HG03432 (cell line): Measurements from ENCODE around the gene ZNF580.
A peak's percentile ranks its signal among the peaks of the same experiment; 100 is the strongest.

Experiments
- ATAC-seq: cut with Tn5 transposase; IDR thresholded peaks from one replicate; pipeline ENCODE4 v1.9.1; 2021; ENCODE audit warnings: mild to moderate bottlenecking, moderate library complexity; ENCODE audit not compliant: unreplicated experiment

ZNF580 gene

DNA sequence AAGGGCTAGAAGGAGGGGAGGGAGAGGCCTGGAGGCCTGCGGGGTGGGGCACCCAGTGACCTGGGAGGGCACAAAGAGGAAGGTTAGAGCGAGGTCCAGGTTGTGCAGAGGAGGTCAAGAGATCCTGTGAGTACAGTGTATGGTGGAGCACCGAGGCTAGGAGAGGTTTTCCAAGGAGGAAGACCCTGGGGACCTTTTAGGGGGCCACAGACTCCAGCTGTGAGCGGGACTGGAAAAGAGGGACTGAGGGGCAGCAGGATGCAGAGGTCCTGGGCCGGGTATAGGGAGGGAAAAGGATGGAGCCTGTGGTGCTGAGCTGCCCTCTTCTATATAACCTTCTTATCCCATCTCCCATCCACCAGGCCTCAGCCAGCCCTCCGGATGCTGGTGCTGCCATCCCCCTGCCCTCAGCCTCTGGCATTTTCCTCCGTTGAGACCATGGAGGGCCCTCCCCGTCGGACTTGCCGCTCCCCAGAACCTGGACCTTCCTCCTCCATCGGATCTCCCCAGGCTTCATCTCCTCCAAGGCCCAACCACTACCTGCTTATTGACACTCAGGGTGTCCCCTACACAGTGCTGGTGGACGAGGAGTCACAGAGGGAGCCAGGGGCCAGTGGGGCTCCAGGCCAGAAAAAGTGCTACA, 3.5 kb downstream of the ZNF580 start:
- no peak for ATAC-seq

DNA sequence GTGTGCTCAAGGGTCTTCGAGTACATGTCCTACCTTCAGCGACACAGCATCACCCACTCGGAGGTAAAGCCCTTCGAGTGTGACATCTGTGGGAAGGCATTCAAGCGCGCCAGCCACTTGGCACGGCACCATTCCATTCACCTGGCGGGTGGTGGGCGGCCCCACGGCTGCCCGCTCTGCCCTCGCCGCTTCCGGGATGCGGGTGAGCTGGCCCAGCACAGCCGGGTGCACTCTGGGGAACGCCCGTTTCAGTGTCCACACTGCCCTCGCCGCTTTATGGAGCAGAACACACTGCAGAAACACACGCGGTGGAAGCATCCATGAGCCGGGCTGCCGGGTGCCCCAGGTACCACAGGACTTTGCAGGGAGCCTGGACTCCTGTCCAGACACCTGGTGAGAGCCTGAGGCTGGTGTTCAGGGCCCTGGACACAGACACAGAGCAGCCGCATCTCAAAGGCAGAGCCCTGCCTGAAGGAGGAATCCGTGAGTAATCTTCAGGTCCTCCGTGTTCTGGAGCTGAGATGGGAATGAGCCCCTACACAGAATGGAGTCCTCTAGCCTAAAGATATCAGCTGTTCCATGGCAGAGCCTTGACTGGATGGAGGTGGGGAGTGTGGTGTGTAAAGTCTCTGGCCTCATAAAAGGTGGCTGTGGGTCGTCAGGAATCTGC, 4.2 kb downstream of the ZNF580 start:
- no peak for ATAC-seq

DNA sequence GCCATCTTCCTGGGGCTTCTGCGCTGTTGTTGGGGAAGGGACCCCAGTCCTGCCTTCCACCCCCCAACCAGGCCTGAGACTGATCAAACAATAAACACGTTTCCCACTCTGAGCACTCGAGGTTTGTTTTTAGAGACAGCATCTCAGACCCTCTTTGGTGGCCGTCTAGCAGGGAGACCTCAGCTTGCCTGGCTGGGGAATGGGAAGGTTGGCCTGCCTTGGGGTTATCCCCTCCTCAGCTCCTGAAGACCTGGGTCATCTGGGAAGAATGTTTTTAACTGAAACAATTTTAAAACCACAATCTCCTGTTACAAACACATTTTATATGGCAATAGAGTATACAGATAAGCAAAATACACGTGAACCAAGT, 4.7 kb downstream of the ZNF580 start:
- ATAC-seq, result no peak

DNA sequence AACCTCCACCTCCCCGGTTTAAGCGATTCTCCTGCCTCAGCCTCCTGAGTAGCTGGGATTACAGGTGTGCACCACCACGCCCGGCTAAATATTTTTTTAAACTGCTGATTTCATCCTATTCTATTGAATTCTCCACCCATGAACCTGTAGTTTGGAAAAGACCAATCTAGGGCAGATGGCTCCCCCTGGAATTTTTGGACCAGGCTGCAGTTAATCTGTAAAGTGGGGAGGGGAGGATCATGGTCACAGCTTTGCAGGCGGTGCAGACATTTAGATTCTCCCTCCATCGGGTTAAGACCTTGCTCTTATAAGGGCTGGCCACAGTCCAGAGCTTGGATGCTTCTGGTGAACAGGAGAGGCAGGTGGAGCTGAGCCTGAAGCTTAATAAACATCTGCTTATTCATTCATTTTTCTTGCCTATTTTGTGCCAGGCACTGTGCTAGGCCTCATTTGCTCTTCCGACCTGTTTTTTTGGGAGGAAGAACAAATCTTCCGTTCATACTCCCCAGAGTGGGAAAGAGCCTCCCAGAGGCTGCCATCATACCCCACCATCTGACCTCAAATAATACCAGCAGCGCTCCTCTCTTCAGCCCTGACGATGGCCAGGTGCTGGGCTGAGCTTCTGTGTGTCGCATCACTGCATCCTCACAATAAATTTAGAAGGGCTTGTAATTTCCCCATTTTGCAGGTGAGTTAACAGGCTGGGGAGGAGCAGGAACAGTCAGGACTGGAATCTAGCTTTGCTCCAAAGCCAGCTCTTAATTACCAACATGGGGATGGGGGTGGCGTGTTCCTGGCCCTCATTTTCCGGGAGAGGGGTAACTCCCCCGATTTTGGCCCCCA, 6.3 kb downstream of the ZNF580 start:
- no peak for ATAC-seq

- ATAC-seq, result peak; percentile 26
Measured at GRCh38 chr19:55647732-55648584, 7.2 kb downstream of the ZNF580 start, which contains the start of gene CCDC106. Gene CCDC106, plus strand, starts transcription at chr19:55648212. Its CDS starts 835 bp downstream, at chr19:55649047.

DNA sequence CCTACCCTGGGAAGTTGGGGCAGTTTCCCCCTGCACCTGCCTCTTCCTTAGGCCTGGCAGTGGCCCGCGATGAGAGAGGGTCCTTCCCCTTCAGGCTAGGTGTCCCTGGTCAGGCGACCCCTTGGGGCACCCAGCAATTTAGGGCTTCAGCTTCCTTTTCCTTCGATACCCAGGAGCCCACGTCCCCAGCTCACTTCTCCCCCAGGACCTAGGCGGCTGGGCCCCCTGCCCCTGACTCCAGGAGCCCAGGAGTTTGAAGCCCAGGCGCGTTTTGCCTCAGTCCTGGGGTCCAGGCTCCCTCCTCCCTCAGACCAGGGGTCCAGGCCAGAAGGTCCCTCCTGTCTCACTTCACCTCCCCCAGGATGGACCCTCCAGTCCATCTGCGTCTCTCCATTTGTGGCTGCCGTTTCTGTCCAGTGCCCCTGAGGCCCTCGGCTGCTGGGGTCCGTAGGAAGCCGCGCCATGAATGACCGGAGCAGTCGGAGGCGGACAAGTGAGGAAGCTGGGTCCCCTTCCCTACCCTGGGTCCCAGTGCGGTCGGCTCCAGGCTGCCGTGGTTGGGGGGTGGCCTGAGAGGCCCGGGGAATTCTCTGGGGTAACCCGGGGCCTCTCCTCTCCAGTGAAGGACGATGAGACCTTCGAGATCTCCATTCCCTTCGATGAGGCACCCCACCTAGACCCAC, 7.9 kb downstream of the ZNF580 start:
- ATAC-seq, result no peak

DNA sequence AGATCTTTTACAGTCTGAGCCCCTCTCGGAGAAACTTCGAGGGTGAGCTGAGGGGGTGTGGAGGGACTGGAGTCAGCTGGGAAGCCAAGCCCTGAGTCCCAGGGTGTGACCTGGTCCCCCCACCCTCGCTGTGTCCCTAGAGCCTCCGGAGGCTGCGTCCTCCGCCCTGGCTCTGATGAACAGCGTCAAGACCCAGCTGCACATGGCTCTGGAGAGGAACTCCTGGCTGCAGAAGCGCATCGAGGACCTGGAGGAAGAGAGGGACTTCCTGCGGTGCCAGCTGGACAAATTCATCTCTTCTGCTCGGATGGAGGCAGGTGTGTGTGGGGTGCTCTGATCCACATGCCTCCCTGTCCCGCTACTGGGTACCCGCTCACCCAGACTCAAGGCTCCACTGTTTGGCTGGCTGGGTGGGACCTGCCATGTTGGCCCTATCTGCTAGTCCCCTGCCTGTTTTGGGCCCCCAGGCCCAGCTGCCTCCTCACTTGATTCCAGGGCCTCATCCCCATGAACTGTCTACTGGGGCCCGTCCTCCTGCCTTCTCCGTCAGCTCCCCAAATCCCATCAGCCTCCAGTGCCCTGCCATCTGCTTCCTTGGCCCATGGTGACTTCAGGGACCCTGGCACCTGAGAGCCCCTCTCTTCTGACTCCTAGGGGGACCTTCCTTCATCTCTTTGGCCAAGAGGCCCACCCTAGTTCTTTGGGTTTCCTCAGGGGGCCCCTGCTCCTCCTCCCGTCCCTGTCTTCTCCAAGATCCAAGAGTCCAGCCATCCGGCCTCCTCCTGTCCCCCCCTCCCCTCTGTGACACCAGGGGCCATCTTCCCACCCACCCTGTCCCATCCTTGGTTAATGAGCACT, 8.7 kb downstream of the ZNF580 start:
- ATAC-seq, result no peak

DNA sequence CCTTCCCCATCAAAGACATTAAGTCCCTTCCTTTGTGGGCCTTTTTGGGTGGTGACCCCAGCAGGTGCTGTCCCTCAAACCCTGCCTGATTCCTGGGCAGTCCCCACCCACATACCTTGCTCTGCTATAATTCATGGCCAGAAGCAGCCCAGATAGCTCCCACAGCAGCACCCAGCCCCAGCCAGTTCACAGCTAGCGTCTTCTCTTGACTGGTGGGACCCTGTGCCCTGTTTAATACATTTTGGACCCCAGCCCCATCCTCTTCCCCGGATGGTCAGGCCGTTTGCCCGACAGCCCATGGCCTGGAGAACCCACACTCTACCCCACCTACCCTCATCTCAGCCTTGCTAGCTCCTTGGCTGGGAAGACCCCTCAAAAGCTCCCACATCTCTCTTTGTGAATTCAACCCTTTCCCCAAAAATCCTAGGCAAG, 9.3 kb downstream of the ZNF580 start:
- no peak for ATAC-seq

DNA sequence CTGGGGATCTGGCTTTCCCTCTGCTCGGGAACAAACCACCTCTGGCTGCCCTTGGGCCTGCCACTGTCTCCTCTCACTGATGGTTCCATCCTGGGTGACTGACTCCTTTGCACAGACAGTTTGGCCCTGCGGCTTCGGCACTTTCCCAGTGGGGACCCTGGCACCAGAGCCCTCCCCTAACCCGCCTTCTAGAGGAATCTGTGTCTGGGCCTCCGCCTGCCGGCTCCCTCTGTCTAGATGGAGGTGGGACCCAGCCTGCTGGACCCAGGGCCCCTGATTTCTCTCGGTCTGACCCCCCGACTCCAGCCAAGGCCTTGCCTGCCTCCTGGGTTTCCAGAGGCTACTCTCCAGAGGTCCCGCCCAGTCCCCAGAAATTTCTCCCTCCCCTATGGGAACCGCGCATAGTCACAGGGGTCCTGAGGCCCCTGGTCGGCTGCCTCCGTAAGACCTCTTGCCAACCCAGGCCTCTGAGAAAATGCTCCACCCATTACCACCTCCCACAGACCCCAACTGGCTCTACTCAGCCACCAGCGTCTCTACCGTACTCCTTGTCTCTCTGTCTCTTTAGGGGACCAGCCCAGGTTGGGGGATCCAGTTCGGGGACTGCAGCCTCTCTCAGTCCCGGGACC, 9.9 kb downstream of the ZNF580 start:
- ATAC-seq, result no peak

DNA sequence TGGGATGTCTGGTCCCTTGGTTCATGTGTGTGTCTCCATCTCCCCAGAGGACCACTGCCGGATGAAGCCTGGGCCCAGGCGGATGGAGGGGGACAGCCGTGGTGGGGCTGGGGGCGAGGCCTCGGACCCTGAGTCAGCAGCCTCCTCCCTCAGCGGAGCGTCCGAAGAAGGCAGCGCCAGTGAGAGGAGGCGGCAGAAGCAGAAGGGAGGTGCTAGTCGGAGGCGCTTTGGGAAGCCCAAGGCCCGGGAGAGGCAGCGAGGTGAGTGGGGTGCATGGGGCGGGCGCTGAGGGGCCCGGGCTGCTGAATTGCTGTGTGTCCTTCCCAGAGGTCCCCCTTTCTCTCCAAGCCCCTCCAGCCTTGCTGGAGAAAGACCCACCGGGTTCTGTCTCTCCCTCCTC, 10.4 kb downstream of the ZNF580 start:
- no peak for ATAC-seq

DNA sequence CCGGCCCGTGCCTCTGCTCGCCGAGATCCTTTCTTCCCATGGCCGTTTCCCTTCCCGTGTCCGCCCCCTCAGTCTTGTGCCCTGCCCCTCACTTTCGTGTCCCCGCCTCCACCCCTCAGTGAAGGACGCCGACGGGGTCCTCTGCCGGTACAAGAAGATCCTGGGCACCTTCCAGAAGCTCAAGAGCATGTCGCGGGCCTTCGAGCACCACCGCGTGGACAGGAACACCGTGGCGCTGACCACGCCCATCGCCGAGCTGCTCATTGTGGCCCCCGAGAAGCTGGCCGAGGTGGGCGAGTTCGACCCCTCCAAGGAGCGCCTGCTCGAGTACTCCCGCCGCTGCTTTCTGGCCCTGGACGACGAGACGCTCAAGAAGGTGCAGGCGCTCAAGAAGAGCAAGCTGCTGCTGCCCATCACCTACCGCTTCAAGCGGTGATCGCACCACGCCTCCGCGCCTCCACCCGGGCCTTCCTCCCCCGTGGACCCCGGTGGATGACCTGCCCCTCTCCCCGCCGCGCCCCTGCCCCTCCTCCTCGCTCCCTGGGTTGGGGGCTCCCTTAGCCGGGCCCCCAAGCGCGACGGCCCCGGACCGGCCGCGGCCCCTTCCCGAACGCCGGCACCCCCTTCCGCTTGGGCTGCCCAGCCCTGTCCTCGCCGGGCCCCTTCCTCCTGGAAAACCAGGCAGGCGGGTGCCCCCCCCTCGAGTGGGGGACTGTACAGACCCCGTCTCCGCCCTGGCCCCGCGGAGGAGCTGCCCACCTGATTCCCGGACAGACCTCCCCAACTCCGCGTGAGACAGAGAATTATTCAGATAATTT, 11.7 kb downstream of the ZNF580 start:
- no peak for ATAC-seq

DNA sequence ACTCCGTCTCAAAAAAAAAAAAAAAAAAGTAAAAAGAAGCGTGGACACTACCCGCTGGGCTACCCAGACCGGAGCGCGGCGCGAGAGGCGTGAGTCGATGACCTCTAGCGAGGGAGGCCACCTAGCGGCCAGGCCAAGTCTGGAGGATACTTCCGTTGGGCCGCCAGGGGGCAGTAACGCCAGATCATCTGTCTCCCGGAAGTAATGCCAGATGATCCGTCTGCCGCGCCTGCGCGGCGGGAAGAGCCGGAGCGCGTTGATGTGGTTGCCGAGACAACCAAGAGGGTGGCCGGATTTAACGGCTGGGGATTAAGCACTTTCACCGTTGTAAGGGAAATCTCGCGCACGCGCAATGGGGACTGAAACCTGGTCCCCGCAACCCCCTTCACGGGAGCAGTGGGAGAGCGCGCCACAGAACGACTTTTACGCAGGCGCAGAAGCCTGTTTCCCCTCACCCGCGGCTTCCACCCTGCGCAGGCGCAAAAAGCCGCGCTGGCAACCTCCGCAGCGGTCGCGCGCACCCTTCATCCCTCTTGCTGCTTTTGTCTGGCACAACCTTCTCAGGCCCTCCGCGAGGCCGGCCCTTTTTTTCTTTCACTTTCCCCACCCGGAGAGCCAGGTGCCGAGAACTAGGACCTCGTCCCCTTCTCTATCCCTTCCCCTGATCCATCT, 13.0 kb downstream of the ZNF580 start:
- ATAC-seq, result peak; percentile 48

DNA sequence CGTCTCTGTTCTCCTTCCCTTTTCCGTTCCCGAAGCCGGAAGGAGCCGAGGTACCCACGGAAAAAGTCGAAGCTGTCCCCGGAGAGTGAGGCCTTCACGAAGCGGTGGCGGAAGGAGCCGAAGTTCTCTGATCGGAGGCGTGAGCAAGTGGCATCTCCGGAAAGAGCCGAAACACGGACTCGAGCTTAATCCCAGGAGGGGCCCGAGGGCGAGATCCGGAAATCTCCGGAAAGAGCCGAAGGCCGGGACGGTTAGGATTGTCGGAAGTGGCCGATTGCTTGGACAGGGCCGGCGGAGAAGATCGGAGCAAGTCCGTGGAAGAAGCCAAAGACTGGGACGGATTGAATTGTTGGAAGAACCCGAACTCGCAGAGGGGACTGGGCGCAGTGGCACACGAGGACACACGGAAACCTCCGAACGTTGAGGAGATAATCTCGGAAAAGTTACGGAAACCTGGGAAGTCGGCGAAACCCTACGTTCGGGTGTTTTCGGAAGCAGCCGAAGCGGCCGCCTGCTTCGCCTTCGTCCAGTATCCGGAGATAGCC, 13.6 kb downstream of the ZNF580 start:
- peak; percentile 54 for ATAC-seq

- ATAC-seq, result peak; percentile 40
Measured at GRCh38 chr19:55654868-55655647, 14.3 kb downstream of the ZNF580 start, which contains the start of gene U2AF2. Gene U2AF2, plus strand, starts transcription at chr19:55655035. Its CDS starts 70 bp downstream, at chr19:55655105.

GRCh38 chr19:55655648-55656040, 14.8 kb downstream of the ZNF580 start:
- no peak for ATAC-seq

GRCh38 chr19:55656552-55656951, 15.8 kb downstream of the ZNF580 start:
- ATAC-seq, result no peak
